HepG2 (cell line): ENCODE data around the gene SRBD1.

Source experiments
- ATF7 ChIP-seq, 2 experiments: fragments of 450-650 bp in 1 of 2; sonication (generic) in 1 of 2; formaldehyde crosslinking in 1 of 2; IDR thresholded peaks; 2 replicates each; pipeline versions ENCODE4 v1.4.0 to v1.6.1; 2016 to 2020; ENCODE audit warnings: antibody characterized with exemption in 1 of 2, mild to moderate bottlenecking in 1 of 2, missing genetic modification reagents in 1 of 2
- CHD2 ChIP-seq: IDR thresholded peaks from 2 replicates; pipeline ENCODE4 v1.6.1; 2011; ENCODE audit warnings: low read depth, low read length, improper control_type of control experiment
- EP300 ChIP-seq, 3 experiments: sonication (generic) in 1 of 3; formaldehyde crosslinking in 1 of 3; IDR thresholded peaks; 2 replicates each; pipeline versions ENCODE4 v1.5.1 to v1.6.1; 2011 to 2020; ENCODE audit warnings: low read depth in 2 of 3, low read length in 2 of 3, borderline replicate concordance in 1 of 3, improper control_type of control experiment in 1 of 3, mild to moderate bottlenecking in 1 of 3, missing genetic modification reagents in 1 of 3, moderate library complexity in 1 of 3
- IRF2 ChIP-seq: IDR thresholded peaks from 2 replicates; pipeline ENCODE4 v1.6.1; 2018; ENCODE audit warnings: missing genetic modification reagents, missing compliant biosample characterization
- MAF1 ChIP-seq: sonication (generic); formaldehyde crosslinking; IDR thresholded peaks from 2 replicates; pipeline ENCODE4 v1.5.0; 2020; ENCODE audit warnings: missing genetic modification reagents, borderline replicate concordance
- MAFK ChIP-seq, 2 experiments: IDR thresholded peaks in 1 of 2; conservative IDR thresholded peaks in 1 of 2; 2 replicates each; pipeline ENCODE4 v1.6.1; 2011; ENCODE audit warnings: improper control_type of control experiment in 2 of 2, low read length in 2 of 2
- TGIF2 ChIP-seq: IDR thresholded peaks from 2 replicates; pipeline ENCODE4 v1.6.1; 2016; ENCODE audit warnings: control low read depth, missing compliant biosample characterization
- THAP11 ChIP-seq: IDR thresholded peaks from 2 replicates; pipeline ENCODE4 v1.6.1; 2016; ENCODE audit warnings: missing biosample characterization, missing genetic modification reagents
- ZBTB1 ChIP-seq: sonication (generic); formaldehyde crosslinking; IDR thresholded peaks from 2 replicates; pipeline ENCODE4 v1.4.0; 2020; ENCODE audit warnings: missing genetic modification reagents, borderline replicate concordance
- TF ChIP-seq, protein P1 (sequence below): sonication (generic); formaldehyde crosslinking; IDR thresholded peaks from 2 replicates; pipeline ENCODE4 v1.4.0; 2020; ENCODE audit warnings: mild to moderate bottlenecking, missing genetic modification reagents, borderline replicate concordance
- TF ChIP-seq, protein P2 (sequence below): sonication (generic); formaldehyde crosslinking; IDR thresholded peaks from 2 replicates; pipeline ENCODE4 v1.4.0; 2020; ENCODE audit warnings: mild to moderate bottlenecking, missing genetic modification reagents
- TF ChIP-seq, protein P3 (sequence below): sonication (generic); formaldehyde crosslinking; IDR thresholded peaks from 2 replicates; pipeline ENCODE4 v1.4.0; 2020; ENCODE audit warnings: missing genetic modification reagents, mild to moderate bottlenecking, borderline replicate concordance
- TF ChIP-seq, protein P4 (sequence below): sonication (generic); formaldehyde crosslinking; IDR thresholded peaks from 2 replicates; pipeline ENCODE4 v1.5.0; 2020; ENCODE audit warnings: mild to moderate bottlenecking, missing genetic modification reagents, moderate library complexity

DNA sequence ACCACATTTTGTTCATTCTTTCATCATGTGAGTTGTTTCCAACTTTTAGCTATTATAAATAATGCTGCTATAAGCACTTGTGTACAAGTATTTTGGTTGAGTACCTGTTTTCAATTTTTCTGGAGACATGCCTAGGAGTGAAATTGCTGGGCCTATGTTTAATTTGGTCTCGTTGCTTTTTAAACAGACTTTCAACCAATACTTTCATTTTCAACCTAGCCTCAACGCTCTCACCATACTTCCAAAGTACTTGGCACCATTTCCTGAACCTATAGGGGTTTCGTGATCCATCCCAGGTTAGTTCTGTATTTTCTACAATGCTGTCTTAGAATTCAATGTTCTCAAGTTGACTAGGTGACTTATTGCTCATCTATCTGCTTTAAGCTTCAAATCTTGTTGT, 126.1 kb downstream of the SRBD1 start:
- TF ChIP-seq, protein P1, sequence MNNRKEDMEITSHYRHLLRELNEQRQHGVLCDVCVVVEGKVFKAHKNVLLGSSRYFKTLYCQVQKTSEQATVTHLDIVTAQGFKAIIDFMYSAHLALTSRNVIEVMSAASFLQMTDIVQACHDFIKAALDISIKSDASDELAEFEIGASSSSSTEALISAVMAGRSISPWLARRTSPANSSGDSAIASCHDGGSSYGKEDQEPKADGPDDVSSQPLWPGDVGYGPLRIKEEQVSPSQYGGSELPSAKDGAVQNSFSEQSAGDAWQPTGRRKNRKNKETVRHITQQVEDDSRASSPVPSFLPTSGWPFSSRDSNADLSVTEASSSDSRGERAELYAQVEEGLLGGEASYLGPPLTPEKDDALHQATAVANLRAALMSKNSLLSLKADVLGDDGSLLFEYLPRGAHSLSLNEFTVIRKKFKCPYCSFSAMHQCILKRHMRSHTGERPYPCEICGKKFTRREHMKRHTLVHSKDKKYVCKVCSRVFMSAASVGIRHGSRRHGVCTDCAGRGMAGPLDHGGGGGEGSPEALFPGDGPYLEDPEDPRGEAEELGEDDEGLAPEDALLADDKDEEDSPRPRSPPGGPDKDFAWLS: no peak
- TF ChIP-seq CHD2 (no peak), THAP11 (CRISPR knock-in tag) (no peak), TGIF2 (CRISPR knock-in tag) (no peak), IRF2 (CRISPR knock-in tag) (no peak), ZBTB1 (CRISPR knock-in tag) (no peak), MAFK (conservative IDR thresholded peaks at IDR 0.05 in 1 of 2, IDR thresholded peaks at IDR 0.05 in 1 of 2; ENCODE audit: low read length in 2 of 2) (no peak), ATF7 (IDR thresholded peaks at IDR 0.05) (no peak), ATF7 (CRISPR knock-in tag; IDR thresholded peaks at IDR 0.05) (no peak), EP300 (IDR thresholded peaks at IDR 0.05; ENCODE audit: low read depth in 2 of 2, low read length in 2 of 2) (no peak), EP300 (CRISPR knock-in tag; IDR thresholded peaks at IDR 0.05; ENCODE audit: borderline replicate concordance) (no peak), MAF1 (no peak)
- TF ChIP-seq, protein P2, sequence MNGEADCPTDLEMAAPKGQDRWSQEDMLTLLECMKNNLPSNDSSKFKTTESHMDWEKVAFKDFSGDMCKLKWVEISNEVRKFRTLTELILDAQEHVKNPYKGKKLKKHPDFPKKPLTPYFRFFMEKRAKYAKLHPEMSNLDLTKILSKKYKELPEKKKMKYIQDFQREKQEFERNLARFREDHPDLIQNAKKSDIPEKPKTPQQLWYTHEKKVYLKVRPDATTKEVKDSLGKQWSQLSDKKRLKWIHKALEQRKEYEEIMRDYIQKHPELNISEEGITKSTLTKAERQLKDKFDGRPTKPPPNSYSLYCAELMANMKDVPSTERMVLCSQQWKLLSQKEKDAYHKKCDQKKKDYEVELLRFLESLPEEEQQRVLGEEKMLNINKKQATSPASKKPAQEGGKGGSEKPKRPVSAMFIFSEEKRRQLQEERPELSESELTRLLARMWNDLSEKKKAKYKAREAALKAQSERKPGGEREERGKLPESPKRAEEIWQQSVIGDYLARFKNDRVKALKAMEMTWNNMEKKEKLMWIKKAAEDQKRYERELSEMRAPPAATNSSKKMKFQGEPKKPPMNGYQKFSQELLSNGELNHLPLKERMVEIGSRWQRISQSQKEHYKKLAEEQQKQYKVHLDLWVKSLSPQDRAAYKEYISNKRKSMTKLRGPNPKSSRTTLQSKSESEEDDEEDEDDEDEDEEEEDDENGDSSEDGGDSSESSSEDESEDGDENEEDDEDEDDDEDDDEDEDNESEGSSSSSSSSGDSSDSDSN: no peak
- TF ChIP-seq, protein P3, sequence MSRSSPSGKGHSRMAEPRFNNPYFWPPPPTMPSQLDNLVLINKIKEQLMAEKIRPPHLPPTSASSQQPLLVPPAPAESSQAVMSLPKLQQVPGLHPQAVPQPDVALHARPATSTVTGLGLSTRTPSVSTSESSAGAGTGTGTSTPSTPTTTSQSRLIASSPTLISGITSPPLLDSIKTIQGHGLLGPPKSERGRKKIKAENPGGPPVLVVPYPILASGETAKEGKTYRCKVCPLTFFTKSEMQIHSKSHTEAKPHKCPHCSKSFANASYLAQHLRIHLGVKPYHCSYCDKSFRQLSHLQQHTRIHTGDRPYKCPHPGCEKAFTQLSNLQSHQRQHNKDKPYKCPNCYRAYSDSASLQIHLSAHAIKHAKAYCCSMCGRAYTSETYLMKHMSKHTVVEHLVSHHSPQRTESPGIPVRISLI (CRISPR knock-in tag): no peak
- TF ChIP-seq, protein P4, sequence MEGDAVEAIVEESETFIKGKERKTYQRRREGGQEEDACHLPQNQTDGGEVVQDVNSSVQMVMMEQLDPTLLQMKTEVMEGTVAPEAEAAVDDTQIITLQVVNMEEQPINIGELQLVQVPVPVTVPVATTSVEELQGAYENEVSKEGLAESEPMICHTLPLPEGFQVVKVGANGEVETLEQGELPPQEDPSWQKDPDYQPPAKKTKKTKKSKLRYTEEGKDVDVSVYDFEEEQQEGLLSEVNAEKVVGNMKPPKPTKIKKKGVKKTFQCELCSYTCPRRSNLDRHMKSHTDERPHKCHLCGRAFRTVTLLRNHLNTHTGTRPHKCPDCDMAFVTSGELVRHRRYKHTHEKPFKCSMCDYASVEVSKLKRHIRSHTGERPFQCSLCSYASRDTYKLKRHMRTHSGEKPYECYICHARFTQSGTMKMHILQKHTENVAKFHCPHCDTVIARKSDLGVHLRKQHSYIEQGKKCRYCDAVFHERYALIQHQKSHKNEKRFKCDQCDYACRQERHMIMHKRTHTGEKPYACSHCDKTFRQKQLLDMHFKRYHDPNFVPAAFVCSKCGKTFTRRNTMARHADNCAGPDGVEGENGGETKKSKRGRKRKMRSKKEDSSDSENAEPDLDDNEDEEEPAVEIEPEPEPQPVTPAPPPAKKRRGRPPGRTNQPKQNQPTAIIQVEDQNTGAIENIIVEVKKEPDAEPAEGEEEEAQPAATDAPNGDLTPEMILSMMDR: no peak
